ENCODE measurements around the gene DDIT4L.
"Not testable (repeated sequence)": the region's sequence is repeated elsewhere in the genome, so short reads cannot be mapped to it uniquely, and the experiment has no call there.

The DDIT4L gene

GRCh38 chr4:100189820-100190642 is at the start of gene DDIT4L:
Gene DDIT4L (minus strand): TSS chr4:100190468. CDS start chr4:100189983, 485 bp downstream.
- no peak for DNase-seq

GRCh38 chr4:100240008-100240407 is 49.7 kb upstream of the DDIT4L start:
- DNase-seq: no peak

- no peak for DNase-seq
These were observed 34.5 kb upstream of the DDIT4L start for GRCh38 chr4:100224721-100225120.

- DNase-seq: no peak
These were observed 33.9 kb upstream of the DDIT4L start for GRCh38 chr4:100224160-100224559.

- no peak for DNase-seq
These were observed 18.7 kb upstream of the DDIT4L start for GRCh38 chr4:100208964-100209363.

- DNase-seq: no peak
These were observed 18.2 kb upstream of the DDIT4L start for GRCh38 chr4:100208459-100208858.

GRCh38 chr4:100206850-100207249 is 16.6 kb upstream of the DDIT4L start:
- DNase-seq: no peak

- no peak for DNase-seq
These were observed 7.8 kb upstream of the DDIT4L start for GRCh38 chr4:100198061-100198460.

- DNase-seq: not testable (repeated sequence)
These were observed 6.3 kb upstream of the DDIT4L start for GRCh38 chr4:100196388-100197071.

GRCh38 chr4:100190643-100191600 is 654 bp upstream of the DDIT4L start:
- DNase-seq: no peak

- no peak for DNase-seq
These were observed 1.4 kb downstream of the DDIT4L start for GRCh38 chr4:100188829-100189228.

GRCh38 chr4:100187781-100188180 is 2.5 kb downstream of the DDIT4L start:
- DNase-seq: no peak

GRCh38 chr4:100184787-100185186 is 5.5 kb downstream of the DDIT4L start:
- DNase-seq: no peak

- DNase-seq: no peak
These were observed 12.4 kb downstream of the DDIT4L start for GRCh38 chr4:100177855-100178254.

- no peak for DNase-seq
These were observed 13.1 kb downstream of the DDIT4L start for GRCh38 chr4:100177126-100177525.

- no peak for DNase-seq
These were observed 14.4 kb downstream of the DDIT4L start for GRCh38 chr4:100175858-100176257.

- no peak for DNase-seq
These were observed 15.3 kb downstream of the DDIT4L start for GRCh38 chr4:100174985-100175383.

- no peak for DNase-seq
These were observed 19.3 kb downstream of the DDIT4L start for GRCh38 chr4:100170986-100171385.

GRCh38 chr4:100169491-100170485 is 20.5 kb downstream of the DDIT4L start:
- DNase-seq: no peak

GRCh38 chr4:100168521-100168920 is 21.7 kb downstream of the DDIT4L start:
- no peak for DNase-seq

- DNase-seq: no peak
These were observed 23.8 kb downstream of the DDIT4L start for GRCh38 chr4:100166297-100167039.

Measured in GF-D8 (cell line).